ENCODE measurements around the gene SEZ6.

DNA sequence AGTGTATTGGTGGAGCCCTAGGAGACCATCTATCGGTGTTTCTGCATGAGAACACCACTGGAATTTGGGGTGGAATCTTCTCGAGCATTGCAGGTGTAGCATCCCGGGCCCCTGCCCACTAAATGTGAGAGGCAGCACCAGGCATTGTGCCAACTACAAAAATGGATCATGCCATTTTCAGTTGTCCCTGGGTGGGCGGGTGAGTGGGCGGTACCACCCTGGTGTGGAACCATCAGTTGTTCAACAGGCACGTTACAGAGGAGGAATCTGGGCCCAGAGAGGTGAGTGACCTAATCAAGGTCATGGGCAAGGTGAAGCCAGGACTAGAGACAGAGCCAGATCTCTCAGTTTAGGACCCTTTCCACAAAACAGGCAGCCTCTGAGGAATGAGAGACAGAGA is 45.9 kb upstream of the SEZ6 start:
- TF ChIP-seq EZH2 (IDR thresholded peaks at IDR 0.05; ENCODE audit: borderline replicate concordance, low read depth, low read length, severe bottlenecking): no peak
- TF ChIP-seq CTCF (IDR thresholded peaks at IDR 0.05; ENCODE audit: borderline replicate concordance, extremely low read depth, low read length, poor library complexity, severe bottlenecking): no peak
